NCI-H748 (cell line): ENCODE results near the gene MEX3B.

Experiments
- DNase-seq: peaks from one replicate; lab custom pipeline; 2025; ENCODE audit not compliant: unreplicated experiment; lab: John Stamatoyannopoulos, UW

Gene MEX3B

GRCh38 chr15:82045892-82046665 is at the start of gene MEX3B:
Gene MEX3B (minus strand): TSS chr15:82046018. CDS start chr15:82045705, 313 bp downstream.
- DNase-seq = peak; percentile 95

GRCh38 chr15:82093774-82094211 is 48.0 kb upstream of the MEX3B start:
- DNase-seq = no peak

DNA sequence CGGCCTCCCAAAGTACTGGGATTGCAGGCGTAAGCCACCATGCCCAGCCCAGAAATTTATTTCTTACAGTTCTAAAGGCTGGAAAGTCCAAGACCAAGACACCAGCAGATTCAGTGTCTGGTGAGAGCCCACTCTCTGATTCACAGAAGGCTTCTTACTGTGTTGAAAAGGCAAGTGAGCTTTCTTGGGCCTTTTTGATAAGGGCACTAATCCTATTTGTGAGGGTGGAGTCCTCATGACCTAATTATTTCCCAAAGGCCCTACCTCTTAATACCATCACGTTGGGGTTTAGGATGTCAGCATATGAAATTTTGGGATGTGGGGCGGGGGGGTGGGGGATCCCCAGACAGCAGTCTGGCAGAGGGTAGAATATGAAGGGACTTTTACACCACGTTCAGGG is 47.5 kb upstream of the MEX3B start:
- no peak for DNase-seq

DNA sequence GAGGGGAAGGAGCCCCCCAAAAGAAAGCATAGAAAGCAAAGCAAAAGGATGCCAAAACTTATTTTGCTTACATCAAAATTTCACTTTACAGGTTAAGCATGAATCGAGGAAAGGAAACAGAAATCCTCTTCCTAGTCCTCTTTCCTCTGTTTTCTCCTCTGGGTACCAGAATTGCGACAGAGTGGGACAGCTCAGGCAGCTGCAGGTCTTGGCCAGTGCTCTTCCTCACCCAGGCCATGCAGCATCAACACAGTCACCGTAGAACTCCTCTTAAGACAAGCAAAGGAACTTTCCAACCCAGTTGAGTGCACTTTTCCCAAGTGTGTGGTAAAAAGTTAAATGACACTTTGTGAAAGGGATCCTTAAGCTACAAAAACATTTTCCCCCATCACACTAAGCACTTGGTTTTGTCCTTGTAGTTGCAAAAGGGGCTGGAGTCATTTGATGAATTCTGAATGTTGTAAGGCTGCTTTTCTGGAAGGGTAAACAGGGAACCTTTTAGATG is 45.9 kb upstream of the MEX3B start:
- DNase-seq = no peak

DNA sequence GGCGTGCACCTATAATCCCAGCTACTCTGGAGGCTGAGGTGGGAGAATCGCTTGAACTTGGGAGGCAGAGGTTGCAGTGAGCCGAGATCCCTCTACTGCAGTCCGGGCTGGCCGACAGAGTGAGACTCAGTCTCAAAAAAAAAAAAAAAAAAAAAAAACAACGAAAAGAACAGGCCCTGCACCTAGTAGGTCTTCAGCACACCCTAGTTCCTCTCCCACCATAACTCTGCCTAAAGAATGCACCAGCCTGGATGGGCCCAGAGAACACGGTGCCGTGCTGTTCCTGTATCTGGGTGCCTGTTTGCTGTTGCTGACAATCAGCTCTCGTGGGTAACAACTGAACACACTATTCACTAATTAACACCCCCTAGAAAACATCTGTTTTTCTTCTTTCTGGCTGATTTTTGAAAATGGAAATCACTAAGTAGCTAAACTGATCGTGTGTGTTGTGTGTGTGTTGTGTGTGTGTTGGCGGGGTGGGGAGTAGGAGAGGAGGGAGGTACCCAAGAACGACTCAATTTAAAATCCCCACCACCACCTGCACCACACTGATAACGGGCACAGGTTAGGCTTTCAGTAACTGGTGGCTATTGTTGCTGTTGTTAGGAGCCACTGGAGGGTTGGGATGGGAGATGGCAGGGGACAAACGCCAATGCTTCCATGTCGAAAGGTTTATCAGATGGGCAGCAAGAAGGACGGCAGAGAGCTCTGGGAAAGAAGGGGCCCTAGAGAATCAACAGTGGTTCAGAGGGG is 40.6 kb upstream of the MEX3B start:
- DNase-seq = no peak

DNA sequence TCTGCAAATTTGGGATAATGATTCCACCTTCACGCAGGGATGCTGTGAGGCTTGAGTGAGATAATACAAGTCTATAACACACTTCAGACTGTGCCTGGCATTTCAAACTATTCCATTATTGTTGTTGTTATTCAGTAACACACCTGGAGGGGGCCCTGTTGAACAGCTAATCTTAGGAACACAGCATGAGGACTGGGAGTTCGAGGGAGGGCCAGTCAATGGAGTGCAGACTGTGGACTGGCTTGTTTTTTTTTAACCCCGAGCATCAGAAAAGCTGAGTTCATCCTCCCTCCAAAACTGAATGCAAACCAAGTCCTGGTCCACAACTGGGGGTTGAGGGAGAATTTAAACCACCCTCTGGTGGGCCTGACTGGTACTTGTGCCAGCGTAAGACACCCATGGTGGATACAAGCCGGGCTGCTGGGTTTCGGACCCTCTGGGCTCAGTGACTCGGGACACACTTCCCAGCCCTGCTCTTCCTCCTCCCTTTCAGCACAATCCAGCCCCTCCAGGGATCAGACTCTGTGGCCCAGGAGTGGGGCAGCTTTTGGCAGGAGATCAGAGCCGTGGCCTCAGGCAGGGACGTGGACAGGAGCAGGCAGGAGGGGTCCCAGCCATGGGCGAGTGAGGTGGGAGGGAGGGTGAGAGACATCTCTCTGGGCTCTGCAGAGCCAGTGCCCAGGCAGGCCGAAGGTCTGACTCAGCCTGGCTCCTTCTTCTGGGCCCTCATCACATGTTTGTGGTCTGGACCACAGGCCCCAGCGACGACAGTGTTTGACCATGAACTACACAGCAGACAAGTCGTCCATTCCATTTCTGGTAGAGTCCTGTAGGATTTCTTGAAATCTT is 36.3 kb upstream of the MEX3B start:
- no peak for DNase-seq

DNA sequence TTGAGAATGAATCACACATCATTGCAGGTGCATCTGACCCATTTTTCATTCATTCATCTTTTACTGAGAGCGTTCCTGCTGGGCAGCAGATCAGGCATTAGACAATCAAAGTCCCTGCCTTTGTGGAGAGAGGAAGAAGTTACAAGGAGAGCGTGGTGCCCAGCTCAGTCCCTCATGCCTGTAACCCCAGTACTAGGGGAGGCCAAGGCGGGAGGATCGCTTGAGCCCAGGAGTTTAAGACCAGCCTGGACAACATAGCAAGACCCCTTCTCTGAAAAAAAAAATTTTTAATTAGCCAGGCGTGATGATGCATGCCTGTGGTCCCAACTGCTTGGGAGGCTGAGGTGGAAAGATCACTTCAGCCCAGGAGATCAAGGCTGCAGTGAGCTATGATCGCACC is 35.0 kb upstream of the MEX3B start:
- DNase-seq = no peak

DNA sequence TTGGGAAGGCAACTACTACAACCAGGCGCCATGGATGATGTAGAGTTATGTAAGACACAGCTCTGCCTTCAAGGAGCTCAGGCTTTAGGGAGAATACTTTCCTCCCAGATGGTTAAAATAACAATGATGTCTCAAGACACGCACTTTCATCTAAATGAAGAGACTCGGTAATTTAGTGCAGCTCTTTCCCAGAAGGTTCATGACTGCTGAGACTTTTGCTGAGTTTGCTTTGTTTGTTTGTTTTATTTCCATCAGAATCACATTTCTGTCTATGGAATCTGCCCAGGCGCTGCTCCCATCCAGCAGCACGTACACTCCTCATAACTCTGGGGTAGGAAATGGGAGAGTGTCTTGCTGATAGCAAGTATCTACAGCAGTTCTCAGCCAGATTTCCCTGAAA is 33.9 kb upstream of the MEX3B start:
- DNase-seq = no peak

DNA sequence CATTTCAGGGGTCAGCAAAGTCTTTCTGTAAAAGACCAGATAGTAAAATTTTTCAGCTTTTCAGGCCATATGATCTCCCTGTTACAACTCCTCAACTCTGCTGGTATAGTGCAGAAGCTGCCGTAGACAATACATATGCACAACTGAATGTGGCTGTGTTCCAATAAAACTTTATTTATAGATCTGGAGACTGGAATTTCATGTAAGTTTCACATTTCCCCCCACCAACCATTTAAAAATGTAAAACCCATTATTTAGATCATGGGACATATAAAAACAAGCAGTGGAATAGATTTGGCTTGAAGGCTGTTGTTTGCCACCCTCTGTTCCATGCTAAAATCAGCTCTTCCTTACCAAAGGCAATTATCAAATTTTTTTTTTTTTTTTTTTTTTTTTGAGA is 28.8 kb upstream of the MEX3B start:
- no peak for DNase-seq

- DNase-seq = no peak
Observed at GRCh38 chr15:82072926-82073537, 27.2 kb upstream of the MEX3B start.

GRCh38 chr15:82066455-82066854 is 20.6 kb upstream of the MEX3B start:
- no peak for DNase-seq

DNA sequence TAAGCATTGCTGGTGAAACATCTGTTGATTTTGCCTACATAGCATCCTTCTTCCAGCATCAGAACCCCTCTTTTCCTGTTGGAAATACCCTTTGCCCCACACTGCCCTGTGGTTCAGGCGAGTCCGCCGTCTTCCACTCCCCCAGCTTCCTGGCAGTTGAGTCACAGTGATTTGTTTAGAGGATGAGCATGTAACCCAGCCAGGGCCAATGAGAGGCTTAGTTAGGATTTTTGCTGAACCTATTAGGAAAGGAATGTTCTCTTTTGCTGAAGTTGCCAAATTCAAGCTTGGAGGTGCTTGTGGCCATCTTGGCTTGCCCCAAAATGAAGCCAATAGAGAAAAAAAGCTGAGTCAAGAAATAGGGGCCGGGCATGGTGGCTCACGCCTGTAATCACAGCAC is 19.0 kb upstream of the MEX3B start:
- DNase-seq = no peak

DNA sequence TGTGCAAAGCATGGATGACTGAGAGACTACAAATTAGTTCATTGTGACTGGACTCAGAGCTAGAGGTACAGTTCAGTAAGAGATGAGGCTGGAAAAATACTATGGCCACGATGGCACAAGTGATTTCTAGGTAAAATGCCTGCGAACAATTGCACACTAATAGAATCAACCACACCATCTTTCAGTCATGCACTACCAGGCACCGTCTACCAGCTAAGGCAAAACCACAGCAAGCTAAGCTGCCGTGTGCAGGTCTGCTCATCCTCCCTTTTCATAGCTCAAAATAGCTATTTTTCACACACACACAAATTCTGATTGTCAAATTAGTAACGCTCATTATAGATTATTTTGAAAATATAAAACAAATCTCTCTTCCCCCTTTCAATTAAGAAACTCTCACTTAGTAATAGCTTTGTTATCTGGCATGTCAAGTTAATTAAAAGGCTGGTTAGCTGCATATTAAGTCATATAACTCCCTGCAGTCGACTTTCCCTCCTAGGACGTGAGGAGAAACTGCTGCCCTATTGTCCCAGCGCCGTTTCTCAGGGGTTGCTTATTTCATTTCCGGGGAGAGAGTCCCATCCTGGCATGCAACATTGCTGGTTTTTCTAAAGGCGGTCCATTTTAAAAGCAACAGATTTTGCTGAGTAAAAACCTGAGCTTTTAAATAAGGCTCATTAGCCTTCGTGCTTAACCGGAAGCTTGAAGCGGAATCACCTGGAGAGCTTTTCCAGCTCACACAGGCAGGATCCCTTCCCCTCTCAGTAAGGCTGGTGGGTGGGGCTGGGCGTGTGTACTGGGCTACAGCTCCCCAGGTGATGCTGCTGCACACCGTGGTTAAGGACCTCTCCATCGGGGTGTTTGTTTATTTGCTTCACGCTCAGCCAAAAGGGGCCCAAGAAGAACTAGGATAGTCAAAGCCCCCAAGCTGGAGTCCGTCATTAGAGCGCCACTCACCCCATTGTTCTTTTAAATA is 16.9 kb upstream of the MEX3B start:
- DNase-seq = peak; percentile 69

DNA sequence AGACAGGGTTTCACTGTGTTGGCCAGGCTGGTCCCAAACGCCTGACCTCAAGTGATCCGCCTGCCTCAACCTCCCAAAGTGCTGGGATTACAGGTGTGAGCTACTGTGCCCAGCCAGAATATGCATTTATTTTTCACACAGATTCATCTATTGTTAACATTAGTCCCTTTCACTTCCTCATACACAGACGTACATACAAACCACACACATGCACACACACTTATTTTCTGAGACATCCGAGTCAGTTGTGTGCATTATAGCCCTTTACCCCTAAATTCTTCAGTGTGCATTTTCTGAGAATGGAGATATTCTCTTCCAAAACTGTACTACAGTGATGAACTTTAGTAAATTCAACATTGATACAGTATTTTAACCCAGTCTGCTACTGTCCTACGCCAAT is 15.0 kb upstream of the MEX3B start:
- no peak for DNase-seq

GRCh38 chr15:82058517-82059204 is 12.8 kb upstream of the MEX3B start:
- no peak for DNase-seq

DNA sequence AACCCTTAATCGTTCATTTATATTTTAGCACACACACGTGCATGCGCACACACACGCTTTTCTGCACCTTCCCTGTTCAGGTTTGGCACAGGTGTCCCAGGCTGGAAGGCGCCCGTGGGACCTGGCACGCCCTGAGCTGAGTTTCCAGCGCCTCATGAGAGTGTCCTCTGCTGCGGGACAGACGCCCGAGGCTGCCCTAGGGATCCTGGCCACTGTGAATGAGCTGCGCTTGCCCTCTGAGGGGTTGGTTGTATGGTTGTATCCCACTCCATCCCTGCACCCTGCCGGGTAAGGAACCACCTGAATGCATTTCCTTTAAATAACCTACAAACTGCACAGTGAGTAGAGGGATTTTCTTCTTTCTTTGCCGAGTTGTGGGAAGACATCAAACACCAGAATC is 12.2 kb upstream of the MEX3B start:
- no peak for DNase-seq

DNA sequence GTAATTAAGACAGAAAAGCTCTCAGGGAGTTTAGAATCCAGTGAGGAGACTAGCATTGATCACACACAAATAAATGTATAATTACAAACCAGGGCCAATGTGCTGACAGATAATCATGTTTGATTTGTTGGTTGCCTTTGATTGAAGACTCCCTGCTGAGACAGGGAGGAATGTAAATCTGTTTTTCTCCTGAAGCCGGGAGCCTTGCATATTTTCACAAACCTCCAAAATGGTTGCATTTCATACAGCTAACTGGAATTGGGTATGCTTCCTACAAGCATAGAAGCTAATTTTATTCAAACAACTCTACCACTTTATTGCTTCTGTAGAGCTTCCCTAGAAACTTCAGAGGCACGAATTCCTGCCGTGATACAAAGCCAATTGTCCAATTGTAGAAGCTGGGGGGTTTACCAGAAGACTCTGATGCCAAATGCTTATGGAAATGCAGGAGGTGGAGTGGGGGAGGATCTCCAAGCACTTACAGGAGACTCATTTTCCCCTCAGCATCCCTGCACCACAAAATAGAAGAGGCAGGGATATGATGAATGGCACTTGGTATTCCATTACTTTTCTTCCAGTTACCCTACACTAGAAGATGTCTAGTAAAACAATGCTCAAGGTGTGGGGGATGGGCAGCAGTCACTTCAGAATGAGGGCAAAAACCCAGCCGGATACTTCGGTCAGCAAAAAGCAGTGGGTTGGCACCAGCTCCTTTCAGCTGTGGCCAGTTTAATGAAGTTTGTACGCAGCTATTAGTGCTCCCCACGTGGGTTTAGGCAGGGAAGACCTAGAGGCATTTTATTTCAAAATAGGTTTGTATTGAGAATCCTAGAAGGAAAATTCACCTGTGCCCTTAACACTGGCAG is 11.4 kb upstream of the MEX3B start:
- DNase-seq = no peak

DNA sequence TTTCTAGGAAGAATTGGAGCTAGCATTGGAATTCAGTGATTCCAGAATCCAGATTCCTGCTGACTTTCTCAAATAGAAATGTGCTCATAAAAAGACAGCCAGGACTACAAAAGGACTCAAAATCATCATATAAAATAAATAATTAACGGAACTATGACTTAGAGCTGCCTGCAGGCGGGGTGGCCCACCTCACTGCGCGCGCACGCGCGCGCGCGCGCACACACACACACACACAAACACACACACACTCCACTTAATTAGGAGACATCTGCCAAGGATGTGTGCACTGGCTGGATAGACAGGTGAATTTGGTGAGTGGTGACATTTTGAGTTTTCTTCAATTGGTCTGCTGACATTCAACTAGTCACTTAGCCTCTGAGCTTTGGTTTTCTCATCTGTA is 6.9 kb upstream of the MEX3B start:
- DNase-seq = no peak
